Mesendoderm (in vitro differentiated cells): ENCODE results near the gene BEST2.
"Not testable (repeated sequence)": the region's sequence is repeated elsewhere in the genome, so short reads cannot be mapped to it uniquely, and the experiment has no call there.

Experiments
- DNase-seq: peaks from one replicate; pipeline ENCODE4 v3.0.0; 2013
- H2AK5ac ChIP-seq: 2 replicates; pipeline ENCODE4 v1.6.1; 2013; ENCODE audit warnings: low read length, inconsistent platforms
- H2BK120ac ChIP-seq: 2 replicates; pipeline ENCODE4 v1.6.1; 2013; ENCODE audit warnings: low read depth, mild to moderate bottlenecking, low read length, moderate library complexity, mixed read lengths
- H2BK15ac ChIP-seq: replicated peaks from 2 replicates; pipeline ENCODE4 v1.6.1; 2013; ENCODE audit warnings: low read depth, mild to moderate bottlenecking, moderate library complexity
- H2BK5ac ChIP-seq: 2 replicates; pipeline ENCODE4 v1.6.1; 2013; ENCODE audit warnings: low read length, inconsistent platforms
- H3K18ac ChIP-seq: 2 replicates; pipeline ENCODE4 v1.6.1; 2013; ENCODE audit warnings: mild to moderate bottlenecking, low read length, mixed read lengths
- H3K23ac ChIP-seq: one replicate; pipeline ENCODE4 v1.6.1; 2013; ENCODE audit warnings: low read length
- H3K27ac ChIP-seq: 2 replicates; pipeline ENCODE4 v1.5.1; 2013; ENCODE audit warnings: low read depth, mild to moderate bottlenecking, inconsistent platforms, low read length, moderate library complexity
- H3K27me3 ChIP-seq: 2 replicates; pipeline ENCODE4 v1.6.1; 2013; ENCODE audit warnings: low read length, control low read depth, mild to moderate bottlenecking, inconsistent platforms; ENCODE audit not compliant: insufficient read depth, poor library complexity
- H3K36me3 ChIP-seq: 2 replicates; pipeline ENCODE4 v1.6.1; 2013; ENCODE audit warnings: low read length, inconsistent platforms; ENCODE audit not compliant: control insufficient read depth, insufficient read depth
- H3K4ac ChIP-seq: one replicate; pipeline ENCODE4 v1.6.1; 2013; ENCODE audit warnings: low read depth, mild to moderate bottlenecking, low read length, moderate library complexity
- H3K4me1 ChIP-seq: 2 replicates; pipeline ENCODE4 v1.6.1; 2013; ENCODE audit warnings: low read depth, low read length, inconsistent platforms; ENCODE audit not compliant: control insufficient read depth
- H3K4me2 ChIP-seq: 2 replicates; pipeline ENCODE4 v1.6.1; 2013; ENCODE audit warnings: low read length
- H3K4me3 ChIP-seq: 2 replicates; pipeline ENCODE4 v1.5.1; 2013; ENCODE audit warnings: mild to moderate bottlenecking, low read length
- H3K56ac ChIP-seq: one replicate; pipeline ENCODE4 v1.6.1; 2013; ENCODE audit warnings: low read length
- H3K79me1 ChIP-seq: 2 replicates; pipeline ENCODE4 v1.6.1; 2013; ENCODE audit warnings: low read length, inconsistent platforms
- H3K79me2 ChIP-seq: 2 replicates; pipeline ENCODE4 v1.6.1; 2013; ENCODE audit warnings: mild to moderate bottlenecking, low read length; ENCODE audit not compliant: control insufficient read depth, insufficient read depth
- H3K9ac ChIP-seq: 2 replicates; pipeline ENCODE4 v1.6.1; 2013; ENCODE audit warnings: low read length, inconsistent platforms
- H4K5ac ChIP-seq: one replicate; pipeline ENCODE4 v1.6.1; 2013; ENCODE audit warnings: low read length
- H4K8ac ChIP-seq: one replicate; pipeline ENCODE4 v1.6.1; 2013; ENCODE audit warnings: low read depth, mild to moderate bottlenecking, control low read depth, low read length, moderate library complexity
- WGBS: extraction: QIAGEN DNeasy Blood & Tissue Kit; methylation state at CpG from one replicate; pipeline ENCODE4 v1.1.7; 2013; ENCODE audit warnings: low lambda C conversion rate, missing lambda C conversion rate; ENCODE audit not compliant: insufficient coverage; ENCODE audit errors: extremely low coverage; 5-methylcytosine and 5-hydroxymethylcytosine counted together

BEST2 gene

DNA sequence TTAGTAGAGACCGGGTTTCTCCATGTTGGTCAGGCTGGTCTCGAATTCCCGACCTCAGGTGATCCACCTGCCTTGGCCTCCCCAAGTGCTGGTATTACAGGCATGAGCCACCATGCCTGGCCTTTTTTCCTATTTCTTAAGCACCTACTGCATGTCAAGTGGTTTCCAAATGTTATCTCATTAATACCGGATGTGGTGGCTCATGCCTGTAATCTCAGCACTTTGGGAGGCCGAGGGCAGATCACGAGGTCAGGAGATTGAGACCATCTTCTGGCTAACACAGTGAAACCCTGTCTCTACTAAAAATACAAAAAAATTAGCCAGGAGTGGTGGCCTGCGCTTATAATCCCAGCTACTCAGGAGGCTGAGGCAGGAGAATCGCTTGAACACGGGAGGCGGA lies 26.0 kb upstream of the BEST2 start:
- H3K36me3 ChIP-seq, H4K5ac ChIP-seq, H3K4me2 ChIP-seq, H3K4ac ChIP-seq, DNase-seq, H2BK5ac ChIP-seq, H3K79me1 ChIP-seq, H4K8ac ChIP-seq, H3K23ac ChIP-seq, H2BK120ac ChIP-seq, H3K4me1 ChIP-seq, H3K9ac ChIP-seq, H3K27ac ChIP-seq, H3K4me3 ChIP-seq, H2AK5ac ChIP-seq, H3K27me3 ChIP-seq, H2BK15ac ChIP-seq, H3K18ac ChIP-seq, H3K56ac ChIP-seq: not testable (repeated sequence)
- no CpG with 5 or more reads among the region's 10 CpGs for WGBS
- peaks cover 27% of the 10 kb centered on the region for H3K79me2 ChIP-seq

DNA sequence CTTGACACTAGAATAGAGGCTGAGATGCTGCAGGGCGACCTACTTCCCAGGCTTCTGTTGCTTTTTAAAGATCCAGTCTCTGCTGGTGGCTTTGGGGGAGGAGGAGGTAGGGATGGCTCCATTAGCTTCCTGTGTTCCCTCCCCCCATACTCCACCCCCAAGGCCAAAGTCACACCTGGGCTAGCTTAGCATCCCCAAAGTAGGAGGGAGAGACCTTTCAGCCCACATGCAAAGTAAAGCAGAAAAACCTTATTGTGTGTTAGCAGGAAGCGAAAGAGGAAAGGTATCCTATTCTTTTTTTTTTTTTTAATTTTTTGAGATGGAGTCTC lies 24.6 kb upstream of the BEST2 start:
- Histone ChIP-seq H3K79me1 (peaks cover 12% of the 10 kb centered on the region), H3K4ac (no peak overlapping the region), H3K18ac (no peak overlapping the region), H2AK5ac (no peak overlapping the region), H3K4me1 (no peaks in the 10 kb centered on the region), H3K79me2 (peaks cover 23% of the 10 kb centered on the region), H2BK15ac (no peak overlapping the region), H3K4me3 (no peak overlapping the region), H2BK5ac (no peak overlapping the region), H3K23ac (no peak overlapping the region), H3K56ac (no peak overlapping the region), H3K9ac (no peak overlapping the region), H4K8ac (no peak overlapping the region), H3K27ac (peak overlapping the region; percentile 17), H2BK120ac (no peak overlapping the region), H3K27me3 (no peaks in the 10 kb centered on the region), H3K36me3 (peaks cover 12% of the 10 kb centered on the region), H3K4me2 (no peak overlapping the region), H4K5ac (no peak overlapping the region)
- WGBS = no CpG with 5 or more reads among the region's 2 CpGs
- peak; percentile 45 for DNase-seq

DNA sequence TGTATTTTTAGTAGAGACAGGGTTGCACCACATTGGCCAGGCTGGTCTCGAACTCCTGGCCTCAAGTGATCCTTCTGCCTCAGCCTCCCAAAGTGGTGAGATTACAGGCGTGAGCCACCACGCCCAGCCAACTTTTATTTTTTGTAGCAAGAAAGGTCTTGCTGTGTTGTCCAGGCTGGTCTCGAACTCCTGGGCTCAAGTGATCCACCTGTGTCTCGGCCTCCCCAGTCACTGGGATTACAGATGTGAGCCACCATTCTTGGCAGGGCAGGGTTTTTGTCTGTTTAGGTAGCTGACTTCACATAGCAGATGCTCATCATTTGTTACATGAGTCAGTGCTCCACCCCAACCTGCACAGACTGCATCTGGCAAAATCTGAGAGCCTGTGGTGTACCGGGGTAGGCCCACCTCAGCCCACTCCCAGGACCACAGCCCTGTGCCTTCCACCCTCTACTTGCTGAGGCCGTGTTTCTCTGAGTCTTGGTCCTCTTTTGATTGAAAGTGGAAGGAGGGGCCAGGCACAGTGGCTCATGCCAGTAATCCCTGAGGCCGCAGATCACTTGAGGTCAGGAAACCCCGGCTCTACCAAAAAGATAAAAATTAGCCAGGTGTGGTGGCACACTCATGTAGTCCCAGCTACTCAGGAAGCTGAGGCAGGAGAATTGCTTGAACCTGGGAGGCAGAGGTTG lies 23.7 kb upstream of the BEST2 start:
- Histone ChIP-seq H3K56ac (no peak overlapping the region), H2BK5ac (no peak overlapping the region), H3K36me3 (peaks cover 14% of the 10 kb centered on the region), H3K9ac (no peak overlapping the region), H2AK5ac (no peak overlapping the region), H3K27ac (no peak overlapping the region), H3K79me2 (peaks cover 28% of the 10 kb centered on the region), H4K8ac (no peak overlapping the region), H3K4me3 (no peak overlapping the region), H2BK15ac (no peak overlapping the region), H3K79me1 (peaks cover 15% of the 10 kb centered on the region), H4K5ac (no peak overlapping the region), H3K27me3 (no peaks in the 10 kb centered on the region), H3K4me1 (peaks cover 2% of the 10 kb centered on the region), H3K23ac (no peak overlapping the region), H3K4ac (no peak overlapping the region), H3K18ac (no peak overlapping the region), H3K4me2 (no peak overlapping the region), H2BK120ac (no peak overlapping the region)
- DNase-seq = no peak
- no CpG with 5 or more reads among the region's 9 CpGs for whole genome bisulfite sequencing

DNA sequence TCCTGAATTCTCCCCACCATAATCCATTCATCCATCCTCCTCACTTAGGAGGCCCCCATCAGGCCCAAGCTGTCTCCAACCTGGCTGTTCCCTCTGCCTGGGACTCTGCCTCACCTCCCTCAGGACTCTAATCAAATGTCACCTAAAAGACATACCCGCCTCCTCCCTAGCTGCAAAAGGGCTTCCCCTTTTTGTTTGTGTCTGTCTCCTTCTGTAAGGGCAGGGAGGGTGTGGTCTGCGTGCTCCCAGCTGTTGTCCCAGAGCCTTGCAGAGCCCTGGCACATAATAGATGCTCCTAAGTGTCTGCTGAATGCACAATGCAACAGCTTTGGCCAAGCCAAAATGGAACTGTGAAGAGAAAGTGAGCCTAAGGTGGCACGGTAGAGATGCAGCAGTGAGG lies 21.5 kb upstream of the BEST2 start:
- Histone ChIP-seq H4K8ac (no peak overlapping the region), H3K4me1 (peaks cover 5% of the 10 kb centered on the region), H3K9ac (no peak overlapping the region), H3K27ac (no peak overlapping the region), H3K4me3 (no peak overlapping the region), H3K23ac (no peak overlapping the region), H2AK5ac (no peak overlapping the region), H2BK120ac (no peak overlapping the region), H3K56ac (no peak overlapping the region), H3K4me2 (no peak overlapping the region), H2BK5ac (no peak overlapping the region), H3K79me2 (peaks cover 36% of the 10 kb centered on the region), H3K36me3 (peaks cover 14% of the 10 kb centered on the region), H3K27me3 (no peaks in the 10 kb centered on the region), H3K4ac (no peak overlapping the region), H3K18ac (no peak overlapping the region), H3K79me1 (peaks cover 18% of the 10 kb centered on the region), H2BK15ac (no peak overlapping the region), H4K5ac (no peak overlapping the region)
- WGBS = no CpG with 5 or more reads among the region's 3 CpGs
- no peak for DNase-seq

DNA sequence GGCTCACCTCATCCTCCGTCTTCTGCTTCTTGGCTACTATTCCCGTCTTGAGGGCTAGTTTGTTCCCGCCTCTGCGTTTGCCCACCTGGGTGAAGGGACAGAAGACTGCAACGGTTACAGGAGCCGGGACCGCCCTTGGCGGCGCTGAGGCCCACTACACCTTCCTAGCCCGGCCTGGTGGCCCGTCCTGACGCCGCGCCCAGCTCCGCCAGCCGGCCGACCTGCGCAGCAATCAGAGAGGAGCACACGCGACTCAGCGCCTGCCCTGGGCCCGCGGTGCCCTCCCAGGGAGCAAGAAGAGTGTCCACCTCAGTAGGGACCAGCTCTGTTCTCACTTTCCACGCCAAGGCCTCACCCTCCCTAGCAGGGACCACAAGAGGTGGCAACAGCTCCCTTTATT lies 20.3 kb upstream of the BEST2 start:
- Histone ChIP-seq H4K5ac (no peak overlapping the region), H3K36me3 (peaks cover 14% of the 10 kb centered on the region), H3K23ac (no peak overlapping the region), H3K4me3 (no peak overlapping the region), H3K79me2 (peaks cover 36% of the 10 kb centered on the region), H3K4ac (no peak overlapping the region), H3K27me3 (no peaks in the 10 kb centered on the region), H3K79me1 (peaks cover 18% of the 10 kb centered on the region), H3K27ac (no peak overlapping the region), H2BK120ac (no peak overlapping the region), H3K9ac (peak overlapping the region; percentile 19), H3K4me2 (no peak overlapping the region), H3K4me1 (peaks cover 5% of the 10 kb centered on the region), H3K18ac (no peak overlapping the region), H3K56ac (no peak overlapping the region), H2BK15ac (no peak overlapping the region), H2BK5ac (no peak overlapping the region), H4K8ac (no peak overlapping the region), H2AK5ac (no peak overlapping the region)
- no peak for DNase-seq
- no CpG with 5 or more reads among the region's 24 CpGs for WGBS
